Stomach (tissue), 9 donors: ENCODE measurements around the gene GPRC5C. TPM values are rescaled to one million over a fixed set of nuclear protein-coding genes. Genes with fewer than 3 reads are reported as not detected.

Experiments used
- DNase-seq, 2 donors: peaks; one replicate each; pipeline versions ENCODE4 v3.0.0 to v3.0.0-alpha.2; 2013 to 2019
- H3K27ac ChIP-seq, 5 donors: fragments of 200-600 bp in 4 of 5; sonication (generic) in 4 of 5; one replicate each; pipeline ENCODE4 v1.5.1; 2013 to 2019; ENCODE audit warnings: mild to moderate bottlenecking in 1 of 5, moderate library complexity in 1 of 5
- H3K27me3 ChIP-seq, 3 donors: fragments of 200-600 bp; sonication (generic); one replicate each; pipeline ENCODE4 v1.5.1; 2017 to 2019; ENCODE audit warnings: mixed run types in 1 of 3
- H3K36me3 ChIP-seq, 4 donors: fragments of 200-600 bp; sonication (generic); 1 replicate in 3 of 4; 2 replicates in 1 of 4; pipeline ENCODE4 v1.5.1; 2016 to 2019
- H3K4me1 ChIP-seq, 4 donors: fragments of 200-600 bp; sonication (generic); one replicate each; pipeline ENCODE4 v1.5.1; 2016 to 2019
- H3K4me3 ChIP-seq, 4 donors: fragments of 200-600 bp; sonication (generic) in 3 of 4; one replicate each; pipeline ENCODE4 v1.5.1; 2016 to 2019; ENCODE audit warnings: mild to moderate bottlenecking in 1 of 4
- H3K9me3 ChIP-seq, 4 donors: fragments of 200-600 bp; sonication (generic); one replicate each; pipeline ENCODE4 v1.5.1; 2016 to 2019
- EP300 ChIP-seq: sonication (generic); formaldehyde crosslinking; IDR thresholded peaks from one replicate; pipeline ENCODE4 v1.6.1; 2017; ENCODE audit warnings: antibody characterized with exemption
- POLR2A ChIP-seq, 4 donors: fragments of 450-650 bp; IDR thresholded peaks; one replicate each; pipeline ENCODE4 v1.6.1; 2016; ENCODE audit warnings: antibody characterized with exemption in 4 of 4, control low read depth in 2 of 4, mild to moderate bottlenecking in 1 of 4, moderate library complexity in 1 of 4
- POLR2AphosphoS5 ChIP-seq, 3 donors: sonication (generic); formaldehyde crosslinking; IDR thresholded peaks; one replicate each; pipeline ENCODE4 v1.6.1; 2016; ENCODE audit warnings: antibody characterized with exemption in 3 of 3
- WGBS, 5 donors: extraction: QIAGEN DNeasy Blood & Tissue Kit in 3 of 5; methylation state at CpG; one replicate each; pipeline versions ENCODE4 v1.1.5 to v1.1.7; 2013 to 2018; 5-methylcytosine and 5-hydroxymethylcytosine counted together
- intact Hi-C: fragments of 100-400 bp; cut with DNase I; formaldehyde crosslinking; loops from one replicate; pipeline ENCODE4 v1.15.1; 2023; ENCODE audit warnings: low total_unique reads
- polyA plus RNA-seq, 3 donors: library from polyadenylated mRNA; stranded (reverse); fragments of 200-250 nt; gene quantifications; one replicate each; pipeline ENCODE4 v1.2.3, GENCODE V29; 2013
- total RNA-seq, 5 donors: library from RNA; depleted of rRNA; stranded (reverse); fragments of >200 nt; gene quantifications; one replicate each; pipeline versions ENCODE4 v1.1.0 to v1.2.3, GENCODE V29; 2014 to 2016
- TF ChIP-seq, protein P1 (sequence below), 7 experiments: fragments of 450-650 bp in 4 of 7; fragments of 200-600 bp in 3 of 7; sonication (generic) in 3 of 7; IDR thresholded peaks; one replicate each; pipeline ENCODE4 v1.5.1; 2016 to 2019; ENCODE audit warnings: antibody characterized with exemption in 7 of 7, control low read depth in 2 of 7, mild to moderate bottlenecking in 1 of 7
- donor health status: healthy with polysubstance abuse.
- donor health status: Bipolar disorder and iron deficiency.
- donor health status: healthy.

Gene GPRC5C
- total and polyA plus RNA-seq, 8 donors, result 66.5 to 321 (median 129) TPM

DNA sequence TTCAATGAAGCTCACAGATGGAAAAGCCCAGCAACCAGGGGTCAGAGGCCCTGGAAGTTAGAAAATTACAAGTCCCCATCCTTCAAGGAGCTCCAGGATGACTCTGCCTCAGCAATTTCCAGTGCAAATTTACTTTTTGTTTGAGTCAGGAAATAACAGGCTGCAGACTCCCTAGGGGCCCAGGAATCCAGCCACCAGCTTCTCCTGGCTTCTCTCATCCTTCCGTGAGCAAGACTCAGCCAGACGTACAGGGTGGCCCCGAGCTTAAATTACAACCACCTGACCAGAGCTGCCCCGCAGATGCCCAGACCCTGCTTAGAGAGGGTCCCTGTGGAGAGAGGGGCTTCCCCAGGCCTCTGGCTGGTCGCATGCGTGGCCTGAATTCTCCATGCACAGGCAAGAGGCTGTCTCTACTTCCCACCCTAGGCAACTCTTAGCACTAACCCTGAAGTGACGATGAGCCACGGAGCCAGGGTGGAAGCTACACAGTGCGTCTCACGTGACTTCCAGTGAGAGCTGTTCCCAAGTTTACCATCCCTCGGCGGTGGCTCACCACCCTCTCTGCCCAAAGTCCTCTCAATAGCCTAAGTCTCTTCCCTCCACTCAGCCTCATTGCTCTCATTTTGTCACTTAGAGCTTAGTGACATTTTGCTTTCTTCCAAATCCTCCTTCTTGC lies 37.5 kb upstream of the GPRC5C start:
- H3K9me3 ChIP-seq, result no peaks in the 10 kb centered on the region
- 86 to 91% (median 89%) methylated on average over 11 to 12 of the region's 12 CpGs for WGBS, 5 donors
- no peak for TF ChIP-seq EP300
- TF ChIP-seq, protein P1, sequence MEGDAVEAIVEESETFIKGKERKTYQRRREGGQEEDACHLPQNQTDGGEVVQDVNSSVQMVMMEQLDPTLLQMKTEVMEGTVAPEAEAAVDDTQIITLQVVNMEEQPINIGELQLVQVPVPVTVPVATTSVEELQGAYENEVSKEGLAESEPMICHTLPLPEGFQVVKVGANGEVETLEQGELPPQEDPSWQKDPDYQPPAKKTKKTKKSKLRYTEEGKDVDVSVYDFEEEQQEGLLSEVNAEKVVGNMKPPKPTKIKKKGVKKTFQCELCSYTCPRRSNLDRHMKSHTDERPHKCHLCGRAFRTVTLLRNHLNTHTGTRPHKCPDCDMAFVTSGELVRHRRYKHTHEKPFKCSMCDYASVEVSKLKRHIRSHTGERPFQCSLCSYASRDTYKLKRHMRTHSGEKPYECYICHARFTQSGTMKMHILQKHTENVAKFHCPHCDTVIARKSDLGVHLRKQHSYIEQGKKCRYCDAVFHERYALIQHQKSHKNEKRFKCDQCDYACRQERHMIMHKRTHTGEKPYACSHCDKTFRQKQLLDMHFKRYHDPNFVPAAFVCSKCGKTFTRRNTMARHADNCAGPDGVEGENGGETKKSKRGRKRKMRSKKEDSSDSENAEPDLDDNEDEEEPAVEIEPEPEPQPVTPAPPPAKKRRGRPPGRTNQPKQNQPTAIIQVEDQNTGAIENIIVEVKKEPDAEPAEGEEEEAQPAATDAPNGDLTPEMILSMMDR (IDR thresholded peaks at IDR 0.05), result no peak
- no peak for TF ChIP-seq POLR2AphosphoS5 (IDR thresholded peaks at IDR 0.05)
- TF ChIP-seq POLR2A (IDR thresholded peaks at IDR 0.05), result no peak
- H3K4me3 ChIP-seq, result no peak overlapping the region
- peak overlapping the region; percentile 39 to 68 (median 67) for H3K27ac ChIP-seq
- H3K4me1 ChIP-seq, result peaks cover 0 to 20% (median 11%) of the 10 kb centered on the region in 4 donors
- H3K27me3 ChIP-seq, result no peaks in the 10 kb centered on the region
- intact Hi-C loops, result no loop called here
- DNase-seq, result no peak
- no peaks in the 10 kb centered on the region for H3K36me3 ChIP-seq

DNA sequence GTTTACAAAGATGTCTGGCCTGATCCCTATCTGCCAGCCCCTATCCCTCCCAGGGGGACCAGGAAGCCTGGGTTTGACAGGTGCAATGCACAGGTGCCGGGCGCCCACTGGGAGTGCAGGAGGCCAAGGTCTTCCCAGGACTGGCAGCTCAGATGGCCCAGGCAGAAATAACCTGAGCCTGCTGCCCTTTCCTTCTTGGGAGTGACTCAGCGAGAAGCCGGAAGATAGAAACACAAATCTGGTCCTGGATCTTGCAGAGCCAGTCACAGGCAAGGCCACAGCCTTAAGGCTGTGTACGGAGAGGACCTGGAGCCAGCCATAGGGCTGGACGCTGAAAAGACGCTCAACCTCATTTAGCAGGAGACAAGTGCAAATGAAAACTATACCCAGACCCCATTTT lies 36.9 kb upstream of the GPRC5C start:
- Histone ChIP-seq H3K4me3 (no peak overlapping the region), H3K9me3 (no peaks in the 10 kb centered on the region), H3K27ac (peak overlapping the region; percentile 39 to 68 (median 67)), H3K36me3 (no peaks in the 10 kb centered on the region), H3K4me1 (peaks cover 0 to 17% (median 8%) of the 10 kb centered on the region in 4 donors), H3K27me3 (no peaks in the 10 kb centered on the region)
- 31 to 68% (median 53%) methylated on average over 7 of the region's 7 CpGs for WGBS, 5 donors
- peak; percentile 68 to 72 for DNase-seq
- intact Hi-C loops, result no loop called here
- TF ChIP-seq EP300 (no peak), POLR2AphosphoS5 (IDR thresholded peaks at IDR 0.05) (peak in 2 of 3 donors; percentile 55 to 76)

DNA sequence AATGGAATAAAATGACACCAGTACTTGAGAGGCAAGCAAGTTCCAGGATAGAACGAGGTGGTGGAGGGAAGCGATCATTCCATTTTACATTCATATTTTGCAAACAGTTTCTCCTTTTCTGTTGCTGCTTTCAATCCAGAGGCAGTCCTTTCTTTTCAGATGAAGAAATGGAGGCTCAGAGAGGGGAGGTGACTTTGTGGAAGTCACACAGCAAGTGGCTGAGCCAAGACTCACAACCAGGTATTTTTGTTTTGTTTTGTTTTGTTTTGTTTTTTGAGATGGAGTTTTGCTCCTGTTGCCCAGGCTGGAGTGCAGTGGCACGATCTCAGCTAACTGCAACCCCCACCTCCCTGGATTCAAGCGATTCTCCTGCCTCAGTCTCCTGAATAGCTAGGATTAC lies 35.3 kb upstream of the GPRC5C start:
- no peak for DNase-seq
- Histone ChIP-seq H3K36me3 (no peaks in the 10 kb centered on the region), H3K4me1 (peaks cover 0 to 16% (median 6%) of the 10 kb centered on the region in 4 donors), H3K4me3 (no peak overlapping the region), H3K27me3 (no peaks in the 10 kb centered on the region), H3K9me3 (no peaks in the 10 kb centered on the region), H3K27ac (no peak overlapping the region)
- intact Hi-C loops, result no loop called here
- TF ChIP-seq POLR2A (IDR thresholded peaks at IDR 0.05), result no peak
- no peak for TF ChIP-seq POLR2AphosphoS5 (IDR thresholded peaks at IDR 0.05)
- TF ChIP-seq EP300, result no peak
- TF ChIP-seq, protein P1 (IDR thresholded peaks at IDR 0.05), result no peak
- 78 to 93% (median 91%) methylated on average over 4 of the region's 4 CpGs for WGBS, 5 donors

DNA sequence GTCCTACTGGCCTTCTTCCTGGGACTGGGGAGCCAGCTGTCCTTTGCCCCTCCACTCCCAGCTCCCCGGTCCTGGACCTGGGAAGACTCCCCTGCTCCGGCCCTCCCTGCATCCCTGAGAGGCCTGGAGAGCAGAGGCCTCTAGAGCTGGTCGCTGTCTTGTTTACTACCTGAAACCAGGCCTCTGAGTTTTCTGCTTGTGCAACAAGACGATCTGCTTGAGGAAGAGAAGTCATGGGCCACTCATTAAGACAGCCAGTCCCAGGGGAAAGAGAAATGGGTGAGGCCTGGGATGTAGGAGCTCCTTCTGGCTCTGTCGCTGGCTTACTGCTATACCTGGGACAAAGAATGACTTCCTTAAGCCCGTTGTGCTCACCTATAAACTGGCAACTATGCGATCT lies 29.8 kb upstream of the GPRC5C start:
- Histone ChIP-seq H3K27me3 (peaks cover 0 to 10% (median 0%) of the 10 kb centered on the region in 3 donors), H3K4me1 (peaks cover 5 to 16% (median 11%) of the 10 kb centered on the region in 4 donors), H3K9me3 (no peaks in the 10 kb centered on the region), H3K4me3 (no peak overlapping the region), H3K27ac (no peak overlapping the region), H3K36me3 (no peaks in the 10 kb centered on the region)
- WGBS, 5 donors, result 83 to 91% (median 90%) methylated on average over 7 of the region's 7 CpGs
- intact Hi-C loops, result no loop called here
- TF ChIP-seq EP300 (no peak), POLR2AphosphoS5 (IDR thresholded peaks at IDR 0.05) (no peak), POLR2A (IDR thresholded peaks at IDR 0.05) (no peak)
- TF ChIP-seq, protein P1 (IDR thresholded peaks at IDR 0.05), result no peak
- DNase-seq, result no peak

DNA sequence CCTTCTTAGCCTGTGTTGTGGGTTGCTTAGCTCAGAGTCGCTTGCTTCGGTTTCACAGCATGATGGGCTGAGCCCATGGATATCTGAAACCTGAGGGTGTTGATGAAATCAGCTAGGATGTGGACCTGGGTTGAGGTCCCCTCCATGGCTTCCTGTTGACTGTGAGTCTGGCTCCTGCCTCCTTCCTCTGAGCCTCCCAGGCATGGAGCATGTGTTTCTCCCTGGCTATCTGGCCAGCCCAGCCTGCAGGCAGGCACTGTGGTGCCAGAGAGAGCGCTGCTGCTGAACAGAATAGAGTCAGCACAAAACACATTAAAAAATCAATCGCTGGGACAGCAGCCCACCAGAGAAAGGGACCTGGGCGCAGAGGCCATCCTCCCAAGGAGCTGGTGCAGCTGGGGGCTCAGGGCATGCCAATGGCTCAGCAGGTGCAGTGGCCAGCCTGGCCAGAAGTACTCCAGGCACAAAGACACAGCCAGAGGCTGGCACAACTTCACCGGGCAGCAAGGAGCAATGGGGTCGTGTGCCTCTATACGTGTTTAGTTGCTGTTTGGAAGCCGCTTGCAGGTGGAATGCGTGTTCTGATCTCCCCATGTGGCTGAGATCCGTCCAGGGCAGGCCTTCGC lies 28.3 kb upstream of the GPRC5C start:
- intact Hi-C loops, result no loop called here
- H3K27me3 ChIP-seq, result peaks cover 0 to 10% (median 0%) of the 10 kb centered on the region in 3 donors
- H3K36me3 ChIP-seq, result no peaks in the 10 kb centered on the region
- H3K27ac ChIP-seq, result peak overlapping the region in 2 of 5 donors; percentile 10 to 33
- WGBS, 5 donors, result 43 to 68% (median 62%) methylated on average over 6 to 12 of the region's 12 CpGs
- H3K4me3 ChIP-seq, result no peak overlapping the region
- TF ChIP-seq, protein P1 (IDR thresholded peaks at IDR 0.05), result no peak
- TF ChIP-seq POLR2AphosphoS5 (IDR thresholded peaks at IDR 0.05) (no peak), EP300 (no peak), POLR2A (IDR thresholded peaks at IDR 0.05) (no peak)
- H3K9me3 ChIP-seq, result no peaks in the 10 kb centered on the region
- H3K4me1 ChIP-seq, result peaks cover 19 to 26% (median 23%) of the 10 kb centered on the region in 4 donors
- DNase-seq, result no peak
